ENCODE data around the gene CEP55. TPM values are rescaled to one million over a fixed set of nuclear protein-coding genes. Genes with fewer than 3 reads are reported as not detected.

Gene CEP55
- polyA plus RNA-seq, 1 experiment = 16.3 TPM

- Histone ChIP-seq H3K27me3 (ENCODE audit: control insufficient read depth, insufficient read depth, low read length) (peaks cover 41% of the 10 kb centered on the region), H3K4me3 (ENCODE audit: low read depth, low read length) (no peak overlapping the region), H3K9me3 (ENCODE audit: control insufficient read depth, insufficient read depth, low read length) (no peaks in the 10 kb centered on the region), H3K27ac (ENCODE audit: low read depth, low read length) (no peak overlapping the region)
- DNase-seq (ENCODE audit: low read depth, low spot score) = no peak
- CTCF ChIA-PET = interaction anchor here (1.5 kb wide), 1 partner anchor 18 kb away, joined by 3 read pairs; no protein-coding TSS in a partner anchor
- TF ChIP-seq, protein P1, sequence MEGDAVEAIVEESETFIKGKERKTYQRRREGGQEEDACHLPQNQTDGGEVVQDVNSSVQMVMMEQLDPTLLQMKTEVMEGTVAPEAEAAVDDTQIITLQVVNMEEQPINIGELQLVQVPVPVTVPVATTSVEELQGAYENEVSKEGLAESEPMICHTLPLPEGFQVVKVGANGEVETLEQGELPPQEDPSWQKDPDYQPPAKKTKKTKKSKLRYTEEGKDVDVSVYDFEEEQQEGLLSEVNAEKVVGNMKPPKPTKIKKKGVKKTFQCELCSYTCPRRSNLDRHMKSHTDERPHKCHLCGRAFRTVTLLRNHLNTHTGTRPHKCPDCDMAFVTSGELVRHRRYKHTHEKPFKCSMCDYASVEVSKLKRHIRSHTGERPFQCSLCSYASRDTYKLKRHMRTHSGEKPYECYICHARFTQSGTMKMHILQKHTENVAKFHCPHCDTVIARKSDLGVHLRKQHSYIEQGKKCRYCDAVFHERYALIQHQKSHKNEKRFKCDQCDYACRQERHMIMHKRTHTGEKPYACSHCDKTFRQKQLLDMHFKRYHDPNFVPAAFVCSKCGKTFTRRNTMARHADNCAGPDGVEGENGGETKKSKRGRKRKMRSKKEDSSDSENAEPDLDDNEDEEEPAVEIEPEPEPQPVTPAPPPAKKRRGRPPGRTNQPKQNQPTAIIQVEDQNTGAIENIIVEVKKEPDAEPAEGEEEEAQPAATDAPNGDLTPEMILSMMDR (IDR thresholded peaks at IDR 0.05; ENCODE audit: low read depth, low read length) = no peak
- POLR2A ChIA-PET = no interaction called here
These were observed 76.9 kb downstream of the CEP55 start for GRCh38 chr10:93573051-93573909.

DNA sequence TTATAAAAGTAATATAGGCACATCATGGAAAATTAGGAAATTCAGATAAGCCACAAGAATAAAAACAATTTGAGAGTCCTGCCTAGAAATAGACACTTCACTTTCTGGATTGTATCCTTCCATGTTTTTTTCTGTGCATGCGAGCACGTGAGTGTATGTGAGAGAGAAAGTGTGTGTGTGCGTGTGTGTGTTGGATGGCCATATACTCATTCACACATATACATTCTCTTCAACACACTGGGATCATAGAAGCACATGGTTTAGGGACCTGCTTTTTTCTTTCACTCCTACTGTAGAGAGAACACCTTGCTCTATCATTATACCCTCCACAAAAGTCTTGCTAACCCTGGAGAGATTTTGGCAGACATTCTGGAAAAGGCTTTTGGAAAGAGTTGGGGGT lies 77.5 kb downstream of the CEP55 start:
- Histone ChIP-seq H3K9me3 (ENCODE audit: control insufficient read depth, insufficient read depth, low read length) (no peaks in the 10 kb centered on the region), H3K4me3 (ENCODE audit: low read depth, low read length) (no peak overlapping the region), H3K27me3 (ENCODE audit: control insufficient read depth, insufficient read depth, low read length) (peaks cover 40% of the 10 kb centered on the region), H3K27ac (ENCODE audit: low read depth, low read length) (no peak overlapping the region)
- no peak for DNase-seq (ENCODE audit: low read depth, low spot score)
- TF ChIP-seq, protein P1 (IDR thresholded peaks at IDR 0.05; ENCODE audit: low read depth, low read length) = no peak
- POLR2A ChIA-PET = no interaction called here
- CTCF ChIA-PET = no interaction called here

GRCh38 chr10:93576888-93577287 lies 80.5 kb downstream of the CEP55 start:
- TF ChIP-seq, protein P1 (IDR thresholded peaks at IDR 0.05; ENCODE audit: low read depth, low read length) = no peak
- Histone ChIP-seq H3K27me3 (ENCODE audit: control insufficient read depth, insufficient read depth, low read length) (peaks cover 20% of the 10 kb centered on the region), H3K9me3 (ENCODE audit: control insufficient read depth, insufficient read depth, low read length) (no peaks in the 10 kb centered on the region), H3K4me3 (ENCODE audit: low read depth, low read length) (no peak overlapping the region), H3K27ac (ENCODE audit: low read depth, low read length) (no peak overlapping the region)
- CTCF ChIA-PET = no interaction called here
- no peak for DNase-seq (ENCODE audit: low read depth, low spot score)
- POLR2A ChIA-PET = no interaction called here

DNA sequence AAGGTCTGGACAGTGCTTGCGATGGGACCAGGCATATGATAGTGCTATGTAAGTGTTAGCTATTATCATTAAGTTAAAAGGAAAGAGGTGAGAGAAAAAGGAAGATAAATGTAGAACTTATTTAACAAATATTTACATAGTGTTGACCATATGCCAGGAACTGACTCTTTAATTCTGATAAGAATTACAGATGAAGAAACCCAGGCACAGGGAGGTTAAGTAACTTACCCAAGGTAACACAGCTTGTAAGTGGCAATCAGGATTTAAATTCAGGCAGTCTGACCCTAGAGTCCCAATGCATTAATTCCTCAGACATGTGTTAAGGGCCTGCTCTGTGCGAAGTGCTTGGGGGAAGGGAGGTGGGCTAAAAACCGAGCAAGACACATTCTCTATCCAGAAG lies 81.2 kb downstream of the CEP55 start:
- CTCF ChIA-PET = interaction anchor here (0.9 kb wide), 1 partner anchor 23 kb away, joined by 4 read pairs; no protein-coding TSS in a partner anchor
- Histone ChIP-seq H3K9me3 (ENCODE audit: control insufficient read depth, insufficient read depth, low read length) (no peaks in the 10 kb centered on the region), H3K4me3 (ENCODE audit: low read depth, low read length) (no peak overlapping the region), H3K27me3 (ENCODE audit: control insufficient read depth, insufficient read depth, low read length) (peaks cover 16% of the 10 kb centered on the region), H3K27ac (ENCODE audit: low read depth, low read length) (no peak overlapping the region)
- DNase-seq (ENCODE audit: low read depth, low spot score) = no peak
- POLR2A ChIA-PET = no interaction called here
- TF ChIP-seq, protein P1 (IDR thresholded peaks at IDR 0.05; ENCODE audit: low read depth, low read length) = no peak

Small RNA genes within 50 kb of the gene (small RNA-seq; reads per million reads assigned to genes)
- gene RNA5SP323 (ENCODE audit: insufficient read length, low read depth) = not detected

Other genes starting within 250 kb of the CEP55 start
- 254 and 275 TPM in 2 replicates for gene MYOF, start 14.3 kb upstream of the CEP55 start, polyA plus RNA-seq (2011; rRNA removed)
- not detected in 2 replicates for gene FFAR4, start 70.1 kb downstream of the CEP55 start, polyA plus RNA-seq (2011; rRNA removed)
- gene RBP4, start 104.6 kb downstream of the CEP55 start, polyA plus RNA-seq (2011; rRNA removed) = not detected in 2 replicates
- gene PDE6C, start 115.9 kb downstream of the CEP55 start, polyA plus RNA-seq (2011; rRNA removed) = not detected in 2 replicates
- gene FRA10AC1, start 206.0 kb downstream of the CEP55 start, polyA plus RNA-seq (2011; rRNA removed) = 7.0 and 12.1 TPM in 2 replicates